ENCODE data around the gene NINJ2. TPM values are rescaled to one million over a fixed set of nuclear protein-coding genes. Genes with fewer than 3 reads are reported as not detected.

The NINJ2 gene
- total and polyA plus RNA-seq, 12 donors = 1.9 to 25.7 (median 8.3) TPM

DNA sequence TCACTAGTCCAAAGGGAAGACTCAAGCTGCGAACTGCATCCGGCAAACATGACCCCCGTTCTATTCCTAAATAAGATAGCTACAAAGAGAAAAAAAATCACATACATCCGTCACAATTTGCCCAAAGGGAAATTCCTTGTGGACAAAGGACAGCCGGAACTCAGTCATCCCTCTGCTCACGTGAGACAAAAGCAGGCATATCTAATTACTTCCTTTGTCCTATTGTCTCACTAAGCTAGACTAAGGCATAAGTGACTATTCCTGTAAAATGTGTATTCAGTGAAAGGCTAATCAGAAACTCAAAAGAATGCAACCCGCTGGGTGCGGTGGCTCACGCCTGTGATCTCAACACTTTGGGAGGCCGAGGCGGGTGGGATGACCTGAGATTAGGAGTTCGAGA is 27.2 kb upstream of the NINJ2 start:
- DNase-seq (peak in 1 of 2 donors; percentile 19), ATAC-seq (peak in 7 of 8 donors; percentile 55 to 82 (median 61))
- H3K27me3 ChIP-seq = no peaks in the 10 kb centered on the region
- peak overlapping the region in 2 of 10 donors; percentile 6 to 33 for H3K4me3 ChIP-seq
- intact Hi-C loops (cut with DNase I) = loop anchor here in 1 of 10 donors (5.0 kb wide), 1 partner anchor 43 kb away; no protein-coding TSS in a partner anchor
- peak overlapping the region in 9 of 10 donors; percentile 39 to 77 (median 62) for H3K27ac ChIP-seq
- H3K4me1 ChIP-seq = peaks cover 0 to 17% (median 3%) of the 10 kb centered on the region in 9 donors
- H3K9me3 ChIP-seq = no peaks in the 10 kb centered on the region
- H3K36me3 ChIP-seq = no peaks in the 10 kb centered on the region
- 73 to 75% methylated on average over 12 of the region's 12 CpGs for WGBS, 2 donors
- TF ChIP-seq, protein P1, sequence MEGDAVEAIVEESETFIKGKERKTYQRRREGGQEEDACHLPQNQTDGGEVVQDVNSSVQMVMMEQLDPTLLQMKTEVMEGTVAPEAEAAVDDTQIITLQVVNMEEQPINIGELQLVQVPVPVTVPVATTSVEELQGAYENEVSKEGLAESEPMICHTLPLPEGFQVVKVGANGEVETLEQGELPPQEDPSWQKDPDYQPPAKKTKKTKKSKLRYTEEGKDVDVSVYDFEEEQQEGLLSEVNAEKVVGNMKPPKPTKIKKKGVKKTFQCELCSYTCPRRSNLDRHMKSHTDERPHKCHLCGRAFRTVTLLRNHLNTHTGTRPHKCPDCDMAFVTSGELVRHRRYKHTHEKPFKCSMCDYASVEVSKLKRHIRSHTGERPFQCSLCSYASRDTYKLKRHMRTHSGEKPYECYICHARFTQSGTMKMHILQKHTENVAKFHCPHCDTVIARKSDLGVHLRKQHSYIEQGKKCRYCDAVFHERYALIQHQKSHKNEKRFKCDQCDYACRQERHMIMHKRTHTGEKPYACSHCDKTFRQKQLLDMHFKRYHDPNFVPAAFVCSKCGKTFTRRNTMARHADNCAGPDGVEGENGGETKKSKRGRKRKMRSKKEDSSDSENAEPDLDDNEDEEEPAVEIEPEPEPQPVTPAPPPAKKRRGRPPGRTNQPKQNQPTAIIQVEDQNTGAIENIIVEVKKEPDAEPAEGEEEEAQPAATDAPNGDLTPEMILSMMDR (IDR thresholded peaks at IDR 0.05) = no peak

DNA sequence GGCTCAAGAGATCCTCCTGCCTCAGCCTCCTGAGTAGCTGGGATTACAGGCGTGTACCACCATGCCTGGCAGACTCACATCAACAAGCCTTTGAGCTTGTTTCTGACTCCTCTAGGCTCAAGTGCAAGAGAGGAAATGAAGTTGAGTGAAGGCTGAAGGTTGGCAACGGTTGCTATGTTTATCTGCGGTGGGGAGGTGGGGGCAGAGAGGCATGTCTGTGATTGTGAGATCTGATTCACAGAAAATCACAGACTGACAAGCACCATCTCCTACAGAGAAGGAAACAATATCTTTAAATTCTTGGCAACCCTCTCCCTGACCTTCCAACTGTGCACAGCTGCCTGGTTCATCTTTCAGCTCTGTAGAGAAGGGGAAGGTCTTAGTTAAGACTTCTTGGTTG is 22.1 kb upstream of the NINJ2 start:
- 24 to 27% methylated on average over 3 of the region's 3 CpGs for WGBS, 2 donors
- Histone ChIP-seq H3K36me3 (no peaks in the 10 kb centered on the region), H3K4me3 (no peak overlapping the region), H3K9me3 (no peaks in the 10 kb centered on the region), H3K4me1 (peaks cover 0 to 36% (median 19%) of the 10 kb centered on the region in 9 donors), H3K27me3 (no peaks in the 10 kb centered on the region), H3K27ac (peak overlapping the region in 1 of 10 donors; percentile 48)
- TF ChIP-seq, protein P1 (IDR thresholded peaks at IDR 0.05) = no peak
- ATAC-seq (peak in 4 of 8 donors; percentile 27 to 50 (median 34)), DNase-seq (no peak)
- intact Hi-C loops (cut with DNase I) = no loop called here

DNA sequence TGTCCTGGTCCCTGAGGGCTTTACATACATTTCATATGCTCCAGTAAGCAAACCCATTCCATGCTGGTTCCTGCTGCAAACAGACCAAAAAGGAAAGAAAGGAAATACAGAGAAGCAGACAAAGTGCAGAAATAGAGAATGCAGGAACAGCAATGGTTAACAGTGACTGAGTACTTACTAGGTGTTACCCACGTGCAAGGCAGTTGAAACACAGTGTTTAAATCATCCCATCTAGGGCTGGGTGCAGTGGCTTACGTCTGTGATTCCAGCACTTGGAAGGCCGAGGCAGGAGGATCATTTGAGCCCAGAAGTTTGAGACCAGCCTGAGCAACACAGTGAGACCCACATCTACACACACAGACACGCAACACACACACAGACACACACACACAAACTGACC is 21.2 kb upstream of the NINJ2 start:
- ATAC-seq (no peak), DNase-seq (no peak)
- H3K4me3 ChIP-seq = no peak overlapping the region
- no peaks in the 10 kb centered on the region for H3K9me3 ChIP-seq
- intact Hi-C loops (cut with DNase I) = no loop called here
- no peaks in the 10 kb centered on the region for H3K27me3 ChIP-seq
- H3K36me3 ChIP-seq = no peaks in the 10 kb centered on the region
- H3K27ac ChIP-seq = peak overlapping the region in 1 of 10 donors; percentile 15
- TF ChIP-seq, protein P1 (IDR thresholded peaks at IDR 0.05) = no peak
- WGBS, 2 donors = 68 to 69% methylated on average over 4 of the region's 4 CpGs
- peaks cover 0 to 36% (median 19%) of the 10 kb centered on the region in 9 donors for H3K4me1 ChIP-seq

DNA sequence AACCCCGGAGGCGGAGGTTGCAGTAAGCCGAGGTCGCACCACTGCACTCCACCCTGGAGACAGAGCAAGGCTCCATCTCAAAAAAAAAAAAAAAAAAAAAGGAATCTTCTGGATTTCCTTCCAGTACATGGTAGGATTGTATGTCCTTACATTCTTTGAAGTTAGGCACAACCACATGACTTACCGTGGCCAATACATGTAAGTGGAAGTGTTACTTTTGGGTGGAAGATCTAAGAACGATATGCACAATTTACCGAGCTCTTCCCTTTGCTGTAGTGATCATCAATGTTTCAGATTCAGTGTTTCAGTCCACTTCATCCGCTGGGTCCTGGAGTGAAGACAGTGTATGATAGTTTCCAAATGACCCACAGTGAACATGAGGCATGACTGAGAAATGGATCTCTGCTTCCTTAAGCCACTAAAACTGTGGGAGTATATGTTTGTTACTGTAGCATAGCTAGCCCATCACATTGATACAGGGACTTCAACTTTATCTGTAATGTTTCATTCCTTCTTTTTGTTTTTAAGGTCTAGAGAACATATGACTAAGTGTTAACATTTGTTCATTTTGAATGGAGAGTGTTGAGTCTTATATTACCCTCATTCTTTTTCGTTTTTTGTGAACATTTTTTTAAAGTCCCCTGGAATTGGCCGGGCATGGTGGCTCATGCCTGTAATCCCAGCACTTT is 18.5 kb upstream of the NINJ2 start:
- intact Hi-C loops (cut with DNase I) = no loop called here
- no peak for DNase-seq
- Histone ChIP-seq H3K4me3 (no peak overlapping the region), H3K9me3 (no peaks in the 10 kb centered on the region), H3K27me3 (no peaks in the 10 kb centered on the region), H3K27ac (peak overlapping the region in 4 of 10 donors; percentile 28 to 54 (median 48)), H3K36me3 (no peaks in the 10 kb centered on the region), H3K4me1 (peaks cover 0 to 36% (median 19%) of the 10 kb centered on the region in 9 donors)
- no peak for ATAC-seq
- 93 to 94% methylated on average over 10 of the region's 10 CpGs for WGBS, 2 donors
- TF ChIP-seq, protein P1 (IDR thresholded peaks at IDR 0.05) = no peak
